ENCODE data around the gene RUNDC1. TPM values are rescaled to one million over a fixed set of nuclear protein-coding genes. Genes with fewer than 3 reads are reported as not detected.
A peak's percentile ranks its signal among the peaks of the same experiment; 100 is the strongest.
"Not testable (repeated sequence)": the region's sequence is repeated elsewhere in the genome, so short reads cannot be mapped to it uniquely, and the experiment has no call there.

The RUNDC1 gene
- total RNA-seq, 2 experiments from 2014 or later, result 16.2 to 16.8 TPM

DNA sequence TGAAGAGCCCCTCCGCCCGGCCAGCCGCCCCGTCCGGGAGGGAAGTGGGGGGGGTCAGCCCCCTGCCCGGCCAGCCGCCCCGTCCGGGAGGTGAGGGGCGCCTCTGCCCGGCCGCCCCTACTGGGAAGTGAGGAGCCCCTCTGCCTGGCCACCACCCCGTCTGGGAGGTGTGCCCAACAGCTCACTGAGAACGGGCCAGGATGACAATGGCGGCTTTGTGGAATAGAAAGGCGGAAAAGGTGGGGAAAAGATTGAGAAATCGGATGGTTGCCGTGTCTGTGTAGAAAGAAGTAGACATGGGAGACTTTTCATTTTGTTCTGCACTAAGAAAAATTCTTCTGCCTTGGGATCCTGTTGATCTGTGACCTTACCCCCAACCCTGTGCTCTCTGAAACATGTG is 7.0 kb upstream of the RUNDC1 start:
- DNase-seq; H3K9me3 Mint-ChIP-seq (ENCODE audit: insufficient read depth); H3K4me1 Mint-ChIP-seq (ENCODE audit: low read depth); H3K4me3 Mint-ChIP-seq; CTCF ChIA-PET; H3K27ac Mint-ChIP-seq; H3K27me3 Mint-ChIP-seq (ENCODE audit: low read depth); H3K36me3 Mint-ChIP-seq (ENCODE audit: low read depth); ATAC-seq; POLR2A ChIA-PET: not testable (repeated sequence)

DNA sequence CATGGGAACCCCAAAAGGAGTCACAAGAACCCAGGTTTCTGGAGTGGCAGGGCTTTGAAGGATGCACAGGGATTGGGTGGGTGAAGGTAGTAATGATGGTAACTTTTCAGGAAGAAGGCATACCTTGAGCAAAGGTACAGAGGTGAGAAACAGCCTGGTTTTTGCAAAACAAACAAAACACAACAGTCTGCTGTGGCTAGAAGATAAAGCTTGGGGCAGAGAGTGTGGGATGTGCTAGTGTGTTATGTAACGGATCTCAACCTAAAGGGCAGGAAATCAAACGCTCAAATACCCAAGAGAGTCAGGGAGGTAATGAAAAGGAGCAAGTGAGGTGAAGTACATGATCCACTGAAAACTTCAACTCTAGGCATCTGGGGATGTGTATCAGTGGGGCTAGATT is 5.1 kb upstream of the RUNDC1 start:
- Mint-ChIP-seq H3K9me3 (ENCODE audit: insufficient read depth) (no peaks in the 10 kb centered on the region), H3K4me1 (ENCODE audit: low read depth) (peaks cover 16% of the 10 kb centered on the region), H3K36me3 (ENCODE audit: low read depth) (no peaks in the 10 kb centered on the region), H3K27ac (no peak overlapping the region), H3K27me3 (ENCODE audit: low read depth) (no peaks in the 10 kb centered on the region), H3K4me3 (no peak overlapping the region)
- DNase-seq (no peak), ATAC-seq (no peak)
- ChIA-PET POLR2A (interaction anchor here (1.0 kb wide), 1 partner anchor 23 kb away, joined by 3 read pairs; the partner anchor contains the start of gene RPL27), CTCF (interaction anchor here (1.3 kb wide), 1 partner anchor 23 kb away, joined by 3 read pairs; the partner anchor contains the start of gene RPL27)

DNA sequence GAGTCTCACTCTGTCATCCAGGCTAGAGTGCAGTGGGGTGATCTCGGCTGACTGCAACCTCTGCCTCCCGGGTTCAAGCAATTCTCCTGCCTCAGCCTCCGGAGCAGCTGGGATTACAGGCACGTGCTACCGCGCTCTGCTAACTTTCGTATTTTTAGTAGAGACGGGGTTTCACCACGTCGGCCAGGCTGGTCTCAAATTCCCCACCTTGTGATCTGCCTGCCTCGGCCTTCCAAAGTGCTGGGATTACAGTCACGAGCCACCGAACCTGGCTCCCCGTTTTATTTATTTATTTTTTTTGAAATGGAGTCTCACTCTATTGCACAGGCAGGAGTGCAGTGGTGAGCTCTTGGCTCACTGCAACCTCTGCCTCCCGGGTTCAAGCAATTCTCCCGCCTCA is 4.7 kb upstream of the RUNDC1 start:
- not testable (repeated sequence) for H3K36me3 Mint-ChIP-seq (ENCODE audit: low read depth); ATAC-seq; H3K9me3 Mint-ChIP-seq (ENCODE audit: insufficient read depth); H3K27ac Mint-ChIP-seq; H3K27me3 Mint-ChIP-seq (ENCODE audit: low read depth); H3K4me3 Mint-ChIP-seq; DNase-seq
- ChIA-PET POLR2A (interaction anchor here (1.0 kb wide), 1 partner anchor 22 kb away, joined by 3 read pairs; the partner anchor contains the start of gene RPL27), CTCF (interaction anchor here (0.6 to 1.3 kb wide), 3 partner anchors 10 to 22 kb away, joined by 3 read pairs; partner anchors contain the start of gene RPL27)
- peaks cover 16% of the 10 kb centered on the region for H3K4me1 Mint-ChIP-seq (ENCODE audit: low read depth)

DNA sequence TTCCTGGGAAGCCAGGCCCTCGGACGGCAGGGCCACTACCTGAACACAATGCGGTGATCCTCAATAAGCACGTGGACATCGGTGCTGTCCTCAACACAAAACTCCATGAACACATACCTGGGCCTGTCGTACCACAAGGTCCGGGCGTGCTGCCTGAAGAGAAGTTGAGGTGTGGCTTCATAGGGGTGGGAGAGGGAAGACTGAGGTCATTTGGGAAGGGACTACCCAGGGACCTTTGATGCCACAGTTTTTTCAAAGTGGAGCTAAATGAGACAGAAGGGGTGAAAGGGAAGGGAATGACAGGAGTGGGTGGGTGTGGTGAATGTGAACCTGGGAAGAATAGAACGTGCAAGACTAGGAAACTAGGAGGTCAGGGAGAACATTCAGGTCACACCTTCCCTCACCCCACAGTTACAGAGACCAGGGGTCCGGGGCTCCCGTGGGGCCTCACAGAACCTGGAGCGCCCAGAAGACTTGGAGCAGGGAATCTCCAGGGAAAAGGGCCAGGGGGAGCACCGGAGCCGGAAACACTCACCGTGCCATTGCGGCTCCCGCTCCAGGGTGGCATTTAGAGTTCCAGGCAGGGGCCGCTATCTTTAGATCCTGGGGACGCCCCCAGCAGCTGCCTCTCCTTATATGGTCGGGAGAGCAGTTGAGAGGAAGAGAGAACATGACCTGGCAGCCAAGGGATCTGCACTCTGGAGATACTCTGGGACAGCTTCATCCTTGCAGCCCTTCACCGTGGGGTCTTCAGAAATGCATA is 673 bp upstream of the RUNDC1 start, which contains the start of gene PTGES3L:
Gene PTGES3L, minus strand, starts transcription at position 570 of the 763 bp plus-strand sequence. Its CDS starts 27 bp downstream, at position 543.
- H3K4me3 Mint-ChIP-seq, result peak within 1 kb of the TSS; percentile 96
- peaks cover 20% of the 10 kb centered on the region for H3K36me3 Mint-ChIP-seq (ENCODE audit: low read depth)
- H3K27ac Mint-ChIP-seq, result peak within 1 kb of the TSS; percentile 95
- H3K9me3 Mint-ChIP-seq (ENCODE audit: insufficient read depth), result no peaks in the 10 kb centered on the region
- no peaks in the 10 kb centered on the region for H3K27me3 Mint-ChIP-seq (ENCODE audit: low read depth)
- peak; percentile 43 for ATAC-seq
- peak; percentile 55 for DNase-seq
- peaks cover 40% of the 10 kb centered on the region for H3K4me1 Mint-ChIP-seq (ENCODE audit: low read depth)
- CTCF ChIA-PET, result interaction anchor here (0.6 to 2.2 kb wide), 2 partner anchors 19 to 1793 kb away, joined by 3 to 9 read pairs; partner anchors contain the start of gene RPL27
- POLR2A ChIA-PET, result interaction anchor here (0.9 to 2.5 kb wide), 3 partner anchors 19 to 381 kb away, joined by 3 to 18 read pairs (median 6); partner anchors contain the start of genes RPL27 and TMEM106A

DNA sequence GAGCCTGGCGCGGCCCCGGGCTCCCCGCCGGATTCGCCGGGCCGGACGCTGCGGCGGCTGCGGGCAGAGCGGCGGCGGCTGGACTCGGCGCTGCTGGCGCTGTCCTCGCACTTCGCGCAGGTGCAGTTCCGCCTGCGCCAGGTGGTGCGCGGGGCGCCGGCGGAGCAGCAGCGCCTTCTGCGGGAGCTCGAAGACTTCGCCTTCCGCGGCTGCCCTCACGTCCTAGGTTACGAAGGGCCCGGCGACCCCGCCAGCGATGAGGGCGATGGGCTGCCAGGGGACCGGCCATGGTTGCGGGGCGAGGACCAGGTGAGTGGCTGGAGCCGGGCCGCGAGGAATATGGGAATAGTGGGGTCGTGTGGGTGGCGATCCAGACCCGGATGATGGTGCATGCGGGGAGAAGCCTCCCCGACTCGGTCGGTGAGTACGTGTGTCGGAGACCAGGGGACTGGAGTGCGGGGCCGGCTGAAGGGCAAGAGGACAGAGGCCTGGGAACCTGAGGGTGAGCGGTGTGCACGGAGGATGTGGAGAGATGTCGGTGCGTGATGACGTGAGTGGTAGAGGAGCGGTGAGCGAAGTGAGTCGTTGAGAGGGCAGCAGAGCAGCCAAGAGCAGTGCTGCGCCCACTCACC is 517 bp downstream of the RUNDC1 start:
- POLR2A ChIA-PET, result interaction anchor here (1.8 kb wide), 1 partner anchor 231 kb away, joined by 6 read pairs; the partner anchor contains the start of gene TMEM106A
- ATAC-seq (peak; percentile 76), DNase-seq (peak; percentile 80)
- peak overlapping the region; percentile 96 for H3K4me3 Mint-ChIP-seq
- H3K36me3 Mint-ChIP-seq (ENCODE audit: low read depth), result peaks cover 31% of the 10 kb centered on the region
- CTCF ChIA-PET, result interaction anchor here (0.7 to 1.0 kb wide), 2 partner anchors 17 to 159 kb away, joined by 3 to 6 read pairs; partner anchors contain the start of gene RPL27
- H3K27ac Mint-ChIP-seq, result peak overlapping the region; percentile 95
- H3K4me1 Mint-ChIP-seq (ENCODE audit: low read depth), result peaks cover 45% of the 10 kb centered on the region
- no peaks in the 10 kb centered on the region for H3K27me3 Mint-ChIP-seq (ENCODE audit: low read depth)
- no peaks in the 10 kb centered on the region for H3K9me3 Mint-ChIP-seq (ENCODE audit: insufficient read depth)

DNA sequence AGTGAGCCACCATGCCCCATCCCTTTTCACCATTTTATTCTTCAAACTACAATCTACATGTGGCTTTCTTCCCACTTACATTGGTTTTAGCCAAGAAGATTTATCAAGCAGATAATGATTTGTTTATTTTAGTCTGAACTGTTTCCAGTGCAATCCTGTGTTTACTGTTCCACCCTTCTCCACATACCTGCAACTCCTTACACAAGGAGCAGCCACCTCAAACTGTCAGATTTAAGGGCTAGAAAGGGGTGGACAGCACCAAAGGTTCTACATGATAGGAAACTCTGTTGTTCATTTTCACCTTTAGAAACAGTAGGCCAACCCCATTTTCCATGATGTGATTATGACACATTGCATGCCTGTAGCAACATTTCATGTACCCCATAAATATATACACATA is 1.9 kb downstream of the RUNDC1 start:
- DNase-seq, result no peak
- Mint-ChIP-seq H3K27ac (peak overlapping the region; percentile 46), H3K27me3 (ENCODE audit: low read depth) (no peaks in the 10 kb centered on the region), H3K4me1 (ENCODE audit: low read depth) (peaks cover 45% of the 10 kb centered on the region), H3K4me3 (peak overlapping the region; percentile 96), H3K36me3 (ENCODE audit: low read depth) (peaks cover 37% of the 10 kb centered on the region), H3K9me3 (ENCODE audit: insufficient read depth) (no peaks in the 10 kb centered on the region)
- ATAC-seq, result no peak
- POLR2A ChIA-PET, result interaction anchor here (0.7 kb wide), 1 partner anchor 333 kb away, joined by 3 read pairs; no protein-coding TSS in a partner anchor
- CTCF ChIA-PET, result no interaction called here

DNA sequence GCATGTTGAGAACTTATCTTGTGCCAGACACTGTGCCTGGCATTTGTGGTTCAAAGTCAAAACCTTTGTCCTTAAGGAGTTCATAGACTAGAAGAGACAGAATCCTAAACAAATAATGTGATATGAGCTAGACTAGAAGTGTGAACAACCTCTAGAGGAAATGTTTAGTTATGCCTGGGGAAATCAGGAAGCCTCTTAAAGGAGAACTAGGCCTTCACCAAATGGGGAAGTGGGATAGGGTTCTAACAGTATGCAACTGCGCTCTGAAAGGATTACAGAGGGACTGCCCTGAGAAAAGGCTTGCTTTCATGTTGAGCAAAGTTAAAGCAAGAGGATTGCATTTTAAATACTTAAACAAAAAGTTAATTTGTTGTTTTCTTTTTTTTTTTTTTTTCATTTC is 4.9 kb downstream of the RUNDC1 start:
- Mint-ChIP-seq H3K27ac (no peak overlapping the region), H3K36me3 (ENCODE audit: low read depth) (peaks cover 61% of the 10 kb centered on the region), H3K9me3 (ENCODE audit: insufficient read depth) (no peaks in the 10 kb centered on the region), H3K4me1 (ENCODE audit: low read depth) (peaks cover 35% of the 10 kb centered on the region), H3K27me3 (ENCODE audit: low read depth) (no peaks in the 10 kb centered on the region), H3K4me3 (no peak overlapping the region)
- CTCF ChIA-PET, result interaction anchor here (4.6 kb wide), 1 partner anchor 13 kb away, joined by 30 read pairs; the partner anchor contains the start of gene RPL27
- POLR2A ChIA-PET, result interaction anchor here (1.4 kb wide), 1 partner anchor 13 kb away, joined by 6 read pairs; the partner anchor contains the start of gene RPL27
- ATAC-seq, result no peak
- no peak for DNase-seq

DNA sequence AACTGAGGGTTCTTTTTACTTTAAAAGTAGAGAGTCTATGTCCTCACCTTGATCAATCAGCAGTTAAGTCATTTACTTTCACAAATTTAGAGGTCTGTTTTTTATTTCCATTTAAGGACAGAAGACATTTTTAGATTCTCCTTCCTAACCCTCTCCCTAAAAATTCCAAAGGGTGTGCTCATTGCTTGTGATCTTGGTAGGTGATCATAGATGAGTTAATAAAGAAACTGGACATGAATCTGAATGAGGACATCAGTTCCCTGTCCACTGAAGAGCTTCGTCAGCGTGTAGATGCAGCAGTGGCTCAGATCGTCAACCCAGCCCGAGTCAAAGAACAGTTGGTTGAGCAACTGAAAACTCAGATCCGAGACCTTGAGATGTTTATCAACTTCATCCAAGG is 8.8 kb downstream of the RUNDC1 start:
- no peak for ATAC-seq
- ChIA-PET POLR2A (interaction anchor here (0.7 to 3.1 kb wide), 2 partner anchors 9 kb away, joined by 3 to 16 read pairs; partner anchors contain the start of gene RPL27), CTCF (no interaction called here)
- Mint-ChIP-seq H3K4me3 (no peak overlapping the region), H3K4me1 (ENCODE audit: low read depth) (peaks cover 14% of the 10 kb centered on the region), H3K27me3 (ENCODE audit: low read depth) (no peaks in the 10 kb centered on the region), H3K27ac (no peak overlapping the region), H3K36me3 (ENCODE audit: low read depth) (peaks cover 74% of the 10 kb centered on the region), H3K9me3 (ENCODE audit: insufficient read depth) (no peaks in the 10 kb centered on the region)
- no peak for DNase-seq

DNA sequence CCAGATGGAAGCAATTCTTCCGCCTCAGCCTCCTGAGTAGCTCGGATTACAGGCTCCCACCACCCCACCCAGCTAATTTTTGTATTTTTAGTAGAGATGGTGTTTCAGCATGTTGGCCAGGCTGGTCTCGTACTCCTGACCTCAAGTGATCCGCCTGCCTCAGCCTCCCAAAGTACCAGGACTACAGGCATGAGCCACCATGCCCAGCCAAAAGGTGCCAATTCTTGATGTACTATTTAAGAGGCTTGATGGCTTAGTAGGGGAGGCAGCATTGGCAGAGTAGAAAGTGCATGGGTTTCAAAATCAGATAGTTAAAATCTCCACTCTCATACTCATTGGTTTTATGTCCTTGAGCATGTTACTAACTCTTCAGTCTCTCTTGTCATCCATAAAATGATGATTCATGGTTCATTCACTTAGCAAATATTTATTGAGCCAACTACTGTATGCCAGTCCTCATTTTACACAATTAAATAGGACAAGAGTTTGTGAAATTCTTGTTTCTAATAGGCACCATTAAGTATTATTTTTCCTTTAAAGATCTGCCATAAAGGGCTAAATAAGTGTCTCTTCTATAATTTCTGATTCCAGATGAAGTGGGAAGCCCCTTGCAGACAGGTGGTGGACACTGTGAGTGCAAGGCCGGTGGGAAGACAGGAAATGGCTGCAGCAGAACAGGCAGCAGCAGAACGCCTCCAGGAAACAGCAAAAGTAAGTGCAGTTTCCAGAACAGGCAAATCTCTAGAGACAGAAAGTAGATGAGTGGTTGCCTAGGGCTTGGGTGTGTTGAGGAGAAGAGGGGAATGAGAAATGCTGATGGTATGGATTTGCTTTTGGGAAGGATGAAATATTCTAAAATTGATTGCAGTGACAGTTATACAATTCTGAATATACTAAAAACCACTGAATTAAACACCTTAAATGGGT is 9.6 kb downstream of the RUNDC1 start:
- ChIA-PET CTCF (no interaction called here), POLR2A (interaction anchor here (0.7 kb wide), 1 partner anchor 8 kb away, joined by 3 read pairs; no protein-coding TSS in a partner anchor)
- no peak overlapping the region for H3K27ac Mint-ChIP-seq

DNA sequence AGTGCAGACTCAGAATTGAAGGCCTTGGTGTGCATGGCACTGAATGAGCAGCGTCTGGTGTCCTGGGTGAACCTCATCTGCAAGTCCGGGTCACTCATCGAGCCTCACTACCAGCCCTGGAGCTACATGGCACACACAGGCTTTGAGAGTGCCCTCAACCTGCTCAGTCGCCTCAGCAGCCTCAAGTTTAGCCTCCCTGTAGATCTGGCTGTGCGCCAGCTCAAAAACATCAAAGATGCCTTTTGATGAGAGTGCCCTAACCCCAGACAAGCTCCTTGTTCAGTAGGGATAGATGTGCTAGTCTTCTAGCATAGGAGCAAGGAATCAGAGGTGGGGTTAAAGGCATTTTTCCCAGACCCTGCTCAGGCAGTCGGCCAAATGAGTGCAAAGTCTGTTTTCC is 11.1 kb downstream of the RUNDC1 start:
- H3K27ac Mint-ChIP-seq, result peak overlapping the region; percentile 20
- H3K4me1 Mint-ChIP-seq (ENCODE audit: low read depth), result no peaks in the 10 kb centered on the region
- ChIA-PET POLR2A (interaction anchor here (0.5 kb wide), 1 partner anchor 370 kb away, joined by 3 read pairs; no protein-coding TSS in a partner anchor), CTCF (no interaction called here)
- no peak for ATAC-seq
- no peaks in the 10 kb centered on the region for H3K9me3 Mint-ChIP-seq (ENCODE audit: insufficient read depth)
- no peak for DNase-seq
- peaks cover 66% of the 10 kb centered on the region for H3K36me3 Mint-ChIP-seq (ENCODE audit: low read depth)
- no peaks in the 10 kb centered on the region for H3K27me3 Mint-ChIP-seq (ENCODE audit: low read depth)
- H3K4me3 Mint-ChIP-seq, result no peak overlapping the region

More for the DNA sequence above, 9.6 kb downstream of the RUNDC1 start:
- no peaks in the 10 kb centered on the region for H3K27me3 Mint-ChIP-seq (ENCODE audit: low read depth)
- no peaks in the 10 kb centered on the region for H3K9me3 Mint-ChIP-seq (ENCODE audit: insufficient read depth)
- ATAC-seq, result no peak
- H3K4me3 Mint-ChIP-seq, result no peak overlapping the region
- DNase-seq, result no peak
- peaks cover 8% of the 10 kb centered on the region for H3K4me1 Mint-ChIP-seq (ENCODE audit: low read depth)
- peaks cover 71% of the 10 kb centered on the region for H3K36me3 Mint-ChIP-seq (ENCODE audit: low read depth)

DNA sequence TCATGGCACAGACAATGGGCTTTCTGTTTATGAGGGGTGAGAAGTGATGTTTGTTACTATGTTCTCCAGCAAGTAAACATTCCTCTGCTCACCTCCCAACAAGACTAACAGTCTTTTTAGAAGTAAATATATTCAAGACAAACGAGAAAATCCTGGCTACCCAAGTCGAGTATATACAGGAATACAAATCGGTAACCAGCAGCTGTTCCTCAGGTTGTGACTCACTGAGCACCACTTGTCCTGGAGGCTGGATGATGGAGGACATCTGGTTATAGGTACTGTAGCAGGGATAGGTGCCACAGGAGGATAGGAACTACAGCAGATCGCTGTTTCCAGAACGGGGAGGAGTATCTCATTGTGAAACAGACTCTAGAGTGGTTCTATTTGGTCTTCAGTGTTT is 12.5 kb downstream of the RUNDC1 start:
- H3K4me3 Mint-ChIP-seq, result no peak overlapping the region
- peaks cover 57% of the 10 kb centered on the region for H3K36me3 Mint-ChIP-seq (ENCODE audit: low read depth)
- peaks cover 10% of the 10 kb centered on the region for H3K4me1 Mint-ChIP-seq (ENCODE audit: low read depth)
- H3K27me3 Mint-ChIP-seq (ENCODE audit: low read depth), result no peaks in the 10 kb centered on the region
- no peak for DNase-seq
- POLR2A ChIA-PET, result interaction anchor here (0.6 kb wide), 1 partner anchor 179 kb away, joined by 3 read pairs; no protein-coding TSS in a partner anchor
- ATAC-seq, result no peak
- no peaks in the 10 kb centered on the region for H3K9me3 Mint-ChIP-seq (ENCODE audit: insufficient read depth)
- no peak overlapping the region for H3K27ac Mint-ChIP-seq
- CTCF ChIA-PET, result no interaction called here
